ENCODE measurements around the gene SLC17A5.
"Not testable (repeated sequence)": the region's sequence is repeated elsewhere in the genome, so short reads cannot be mapped to it uniquely, and the experiment has no call there.

The SLC17A5 gene

GRCh38 chr6:73666393-73666792 lies 12.6 kb upstream of the SLC17A5 start:
- no peak for DNase-seq (ENCODE audit: low spot score)

GRCh38 chr6:73665686-73666319 lies 12.0 kb upstream of the SLC17A5 start:
- DNase-seq (ENCODE audit: low spot score), result peak; percentile 47

- no peak for DNase-seq (ENCODE audit: low spot score)
These were observed 10.9 kb upstream of the SLC17A5 start for GRCh38 chr6:73664701-73665100.

- no peak for DNase-seq (ENCODE audit: low spot score)
These were observed 3.4 kb upstream of the SLC17A5 start for GRCh38 chr6:73657201-73657600.

- DNase-seq (ENCODE audit: low spot score), result no peak
These were observed 2.8 kb upstream of the SLC17A5 start for GRCh38 chr6:73656531-73657145.

GRCh38 chr6:73655341-73655917 lies 1.6 kb upstream of the SLC17A5 start:
- DNase-seq (ENCODE audit: low spot score), result no peak

GRCh38 chr6:73652637-73653570 lies 888 bp downstream of the SLC17A5 start:
- DNase-seq (ENCODE audit: low spot score), result peak; percentile 61

GRCh38 chr6:73649783-73650182 lies 4.0 kb downstream of the SLC17A5 start:
- DNase-seq (ENCODE audit: low spot score), result no peak

- no peak for DNase-seq (ENCODE audit: low spot score)
These were observed 5.6 kb downstream of the SLC17A5 start for GRCh38 chr6:73648166-73648565.

GRCh38 chr6:73644941-73645591 lies 8.7 kb downstream of the SLC17A5 start:
- no peak for DNase-seq (ENCODE audit: low spot score)

GRCh38 chr6:73644030-73644429 lies 9.8 kb downstream of the SLC17A5 start:
- DNase-seq (ENCODE audit: low spot score), result no peak

- DNase-seq (ENCODE audit: low spot score), result no peak
These were observed 11.3 kb downstream of the SLC17A5 start for GRCh38 chr6:73642530-73642929.

- DNase-seq (ENCODE audit: low spot score), result no peak
These were observed 13.5 kb downstream of the SLC17A5 start for GRCh38 chr6:73640179-73640750.

- no peak for DNase-seq (ENCODE audit: low spot score)
These were observed 14.8 kb downstream of the SLC17A5 start for GRCh38 chr6:73639040-73639439.

- DNase-seq (ENCODE audit: low spot score), result no peak
These were observed 16.4 kb downstream of the SLC17A5 start for GRCh38 chr6:73637404-73637803.

- no peak for DNase-seq (ENCODE audit: low spot score)
These were observed 17.7 kb downstream of the SLC17A5 start for GRCh38 chr6:73636048-73636447.

- no peak for DNase-seq (ENCODE audit: low spot score)
These were observed 21.4 kb downstream of the SLC17A5 start for GRCh38 chr6:73632346-73632745.

GRCh38 chr6:73631849-73632248 lies 21.9 kb downstream of the SLC17A5 start:
- no peak for DNase-seq (ENCODE audit: low spot score)

GRCh38 chr6:73630401-73630800 lies 23.4 kb downstream of the SLC17A5 start:
- no peak for DNase-seq (ENCODE audit: low spot score)

GRCh38 chr6:73624896-73625295 lies 28.9 kb downstream of the SLC17A5 start:
- no peak for DNase-seq (ENCODE audit: low spot score)

GRCh38 chr6:73623480-73623879 lies 30.3 kb downstream of the SLC17A5 start:
- DNase-seq (ENCODE audit: low spot score), result not testable (repeated sequence)

GRCh38 chr6:73618082-73618481 lies 35.7 kb downstream of the SLC17A5 start:
- DNase-seq (ENCODE audit: low spot score), result not testable (repeated sequence)

All from kidney capillary endothelial cell (primary cell).